ENCODE measurements around the gene MIA. TPM values are rescaled to one million over a fixed set of nuclear protein-coding genes. Genes with fewer than 3 reads are reported as not detected.
"Not testable (repeated sequence)": the region's sequence is repeated elsewhere in the genome, so short reads cannot be mapped to it uniquely, and the experiment has no call there.

Gene MIA
- total RNA-seq, 4 donors from 2014 or later, result 1.4 to 9.2 (median 3.1) TPM; not detected in 1

DNA sequence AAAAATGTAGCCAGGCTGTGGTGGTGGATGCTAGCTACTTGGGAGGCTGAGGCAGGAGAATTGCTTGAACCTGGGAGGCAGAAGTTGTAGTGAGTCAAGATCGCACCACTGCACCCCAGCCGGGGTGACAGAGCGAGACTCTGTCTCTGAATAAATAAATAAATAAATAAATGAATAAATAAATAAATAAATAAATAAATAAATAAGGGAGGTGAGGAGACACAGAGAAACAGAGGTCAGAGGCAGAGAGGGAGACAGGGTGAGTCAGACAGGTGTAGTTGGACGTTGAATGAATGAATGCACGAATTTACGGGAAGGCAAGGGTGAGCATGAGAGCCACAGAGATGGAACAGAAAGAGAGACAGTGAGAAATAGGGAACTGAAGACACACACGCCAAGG, 5.8 kb downstream of the MIA start:
- Histone ChIP-seq H3K36me3 (peaks cover 0 to 31% of the 10 kb centered on the region in 2 donors), H3K4me1 (peaks cover 0 to 25% (median 13%) of the 10 kb centered on the region in 3 donors), H3K27me3 (no peaks in the 10 kb centered on the region), H3K4me3 (no peak overlapping the region), H3K9me3 (no peaks in the 10 kb centered on the region), H3K27ac (no peak overlapping the region)
- TF ChIP-seq POLR2A (IDR thresholded peaks at IDR 0.05), result no peak
- TF ChIP-seq EP300 (IDR thresholded peaks at IDR 0.05), result no peak
- TF ChIP-seq POLR2AphosphoS5 (IDR thresholded peaks at IDR 0.05), result no peak
- TF ChIP-seq CTCF (IDR thresholded peaks at IDR 0.05), result no peak
- no peak for ATAC-seq
- WGBS, 2 donors (ENCODE audit: low coverage in 1 of 2), result 94 to 95% methylated on average over 4 to 7 of the region's 7 CpGs

- ATAC-seq, result no peak
- TF ChIP-seq POLR2A (IDR thresholded peaks at IDR 0.05) (no peak), CTCF (IDR thresholded peaks at IDR 0.05) (no peak), EP300 (IDR thresholded peaks at IDR 0.05) (no peak), POLR2AphosphoS5 (IDR thresholded peaks at IDR 0.05) (no peak)
- Histone ChIP-seq H3K27me3 (no peaks in the 10 kb centered on the region), H3K4me3 (no peak overlapping the region), H3K4me1 (peaks cover 0 to 12% (median 6%) of the 10 kb centered on the region in 3 donors), H3K9me3 (no peaks in the 10 kb centered on the region), H3K36me3 (peaks cover 0 to 56% of the 10 kb centered on the region in 2 donors), H3K27ac (no peak overlapping the region)
- no CpG with 5 or more reads among the region's 14 CpGs for WGBS, 2 donors (ENCODE audit: low coverage in 1 of 2)
These were observed 8.4 kb downstream of the MIA start for GRCh38 chr19:40783711-40784110.

DNA sequence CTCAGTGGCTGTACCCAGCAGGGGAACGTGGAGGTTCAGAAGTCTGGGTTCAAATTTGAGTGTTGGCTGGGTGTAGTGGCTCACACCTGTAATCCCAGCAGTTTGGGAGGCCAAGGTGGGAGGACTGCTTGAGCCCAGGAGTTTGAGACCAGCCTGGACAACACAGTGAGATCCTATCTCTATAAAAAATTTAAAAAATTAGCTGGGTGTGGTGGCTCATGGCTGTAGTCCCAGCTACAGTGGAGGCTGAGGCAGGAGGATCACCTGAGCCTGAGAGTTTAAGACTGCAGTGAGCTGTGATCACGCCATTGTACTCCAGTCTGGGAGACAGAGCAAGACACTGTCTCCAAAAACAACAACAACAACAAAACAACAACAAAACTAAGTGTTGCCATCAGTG, 8.8 kb downstream of the MIA start:
- H3K27me3 ChIP-seq, H3K9me3 ChIP-seq, H3K4me3 ChIP-seq, H3K27ac ChIP-seq, H3K4me1 ChIP-seq, ATAC-seq: not testable (repeated sequence)
- 75 to 78% methylated on average over 1 of the region's 2 CpGs for WGBS, 2 donors (ENCODE audit: low coverage in 1 of 2)
- H3K36me3 ChIP-seq, result peaks cover 0 to 60% of the 10 kb centered on the region in 2 donors

DNA sequence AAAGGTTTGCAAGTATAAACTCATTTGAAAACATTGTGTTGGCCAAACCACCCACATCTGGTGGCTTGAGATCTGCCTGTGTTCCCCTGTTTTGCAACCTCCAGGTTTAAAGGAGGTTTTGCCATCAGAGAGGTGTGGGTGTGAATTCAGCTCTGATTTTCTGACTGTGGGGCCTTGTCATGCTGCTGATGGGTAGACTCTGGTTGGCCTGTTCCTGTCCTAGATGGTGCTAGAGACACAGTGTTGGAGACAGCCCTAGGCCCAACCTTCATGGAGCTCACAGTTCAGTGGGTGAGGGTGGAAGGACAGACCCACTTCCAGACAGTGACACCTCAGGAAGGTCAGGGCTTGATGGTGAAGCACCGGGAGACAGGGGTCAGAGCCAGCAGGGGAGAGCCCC, 10.2 kb downstream of the MIA start:
- Histone ChIP-seq H3K4me1 (no peaks in the 10 kb centered on the region), H3K9me3 (no peaks in the 10 kb centered on the region), H3K4me3 (no peak overlapping the region), H3K27me3 (no peaks in the 10 kb centered on the region), H3K36me3 (peaks cover 0 to 66% of the 10 kb centered on the region in 2 donors), H3K27ac (no peak overlapping the region)
- ATAC-seq, result no peak
- no CpG with 5 or more reads among the region's 1 CpG for WGBS, 2 donors (ENCODE audit: low coverage in 1 of 2)
- TF ChIP-seq POLR2A (IDR thresholded peaks at IDR 0.05) (no peak), EP300 (IDR thresholded peaks at IDR 0.05) (no peak), CTCF (IDR thresholded peaks at IDR 0.05) (no peak), POLR2AphosphoS5 (IDR thresholded peaks at IDR 0.05) (no peak)

- 87 to 90% methylated on average over 4 to 13 of the region's 25 CpGs for WGBS, 2 donors (ENCODE audit: low coverage in 1 of 2)
These were observed 11.0 kb downstream of the MIA start for GRCh38 chr19:40786060-40787037.

More at GRCh38 chr19:40786060-40787037, 11.0 kb downstream of the MIA start:
- no peaks in the 10 kb centered on the region for H3K27me3 ChIP-seq
- peaks cover 0 to 72% of the 10 kb centered on the region in 2 donors for H3K36me3 ChIP-seq
- no peaks in the 10 kb centered on the region for H3K4me1 ChIP-seq
- ATAC-seq, result no peak
- H3K27ac ChIP-seq, result no peak overlapping the region
- TF ChIP-seq EP300 (IDR thresholded peaks at IDR 0.05) (no peak), POLR2AphosphoS5 (IDR thresholded peaks at IDR 0.05) (no peak), POLR2A (IDR thresholded peaks at IDR 0.05) (no peak), CTCF (IDR thresholded peaks at IDR 0.05) (no peak)
- H3K9me3 ChIP-seq, result no peaks in the 10 kb centered on the region
- H3K4me3 ChIP-seq, result no peak overlapping the region

Data from gastroesophageal sphincter (tissue), 4 donors.